ENCODE results near the gene PHACTR3. TPM values are rescaled to one million over a fixed set of nuclear protein-coding genes. Genes with fewer than 3 reads are reported as not detected.

The PHACTR3 gene
- total RNA-seq, 1 donor from 2014 or later, result 1.0 TPM

DNA sequence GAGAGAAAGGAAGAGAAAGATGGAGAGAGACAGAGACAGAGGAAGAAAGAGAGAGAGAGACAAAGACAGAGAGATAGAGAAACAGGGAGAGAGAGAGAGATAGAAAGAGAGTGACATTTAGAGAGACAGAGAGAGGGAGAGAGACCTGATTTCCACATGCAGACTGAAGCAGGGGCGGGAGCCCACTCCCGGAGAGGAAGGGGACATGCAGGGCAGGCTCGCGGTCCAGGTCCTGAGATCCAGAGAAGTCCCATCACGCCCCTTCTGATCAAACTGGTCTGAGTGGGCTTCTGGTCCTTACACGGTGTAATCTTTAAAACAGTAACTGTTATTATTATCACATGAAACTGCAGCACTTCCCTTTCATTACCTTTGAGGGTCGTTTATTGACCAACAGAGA, 62.2 kb downstream of the PHACTR3 start:
- no peaks in the 10 kb centered on the region for H3K36me3 ChIP-seq (ENCODE audit: control insufficient read depth in 3 of 3, insufficient read depth in 3 of 3, low read length in 3 of 3)
- H3K9me3 ChIP-seq (ENCODE audit: control insufficient read depth in 3 of 3, low read length in 3 of 3), result no peaks in the 10 kb centered on the region
- no peak overlapping the region for H3K27ac ChIP-seq (ENCODE audit: low read depth, low read length)
- H3K4me1 ChIP-seq (ENCODE audit: control insufficient read depth in 3 of 3, insufficient read depth in 3 of 3, low read length in 3 of 3), result no peaks in the 10 kb centered on the region
- no peak overlapping the region for H3K4me3 ChIP-seq (ENCODE audit: low read length in 3 of 3)
- no peak overlapping the region for H3K9ac ChIP-seq (ENCODE audit: low read depth in 1 of 3, low read length in 3 of 3)
- peaks cover 20 to 43% (median 22%) of the 10 kb centered on the region in 3 donors for H3K27me3 ChIP-seq (ENCODE audit: control insufficient read depth in 3 of 3, insufficient read depth in 3 of 3, low read length in 3 of 3)

DNA sequence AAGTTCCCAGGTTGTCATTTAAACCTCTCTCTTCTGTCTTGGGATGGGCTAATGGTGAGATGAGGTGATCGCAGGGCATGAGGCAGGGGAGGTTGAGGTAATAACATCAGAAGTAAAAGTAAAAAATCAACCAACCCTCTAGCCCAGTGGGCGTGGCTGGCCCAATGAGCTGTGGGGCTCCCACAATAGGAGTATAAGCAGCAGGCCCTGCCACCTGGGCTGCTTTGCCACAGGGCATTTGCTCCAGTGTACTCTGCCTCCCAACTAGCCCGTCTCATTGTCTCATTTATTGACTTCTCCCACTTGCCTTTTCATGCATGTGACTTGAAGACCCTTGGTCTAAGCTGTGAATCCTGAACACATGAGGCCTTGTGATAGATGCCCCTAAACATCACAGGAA, 62.8 kb downstream of the PHACTR3 start:
- Histone ChIP-seq H3K36me3 (ENCODE audit: control insufficient read depth in 3 of 3, insufficient read depth in 3 of 3, low read length in 3 of 3) (no peaks in the 10 kb centered on the region), H3K9ac (ENCODE audit: low read depth in 1 of 3, low read length in 3 of 3) (no peak overlapping the region), H3K4me1 (ENCODE audit: control insufficient read depth in 3 of 3, insufficient read depth in 3 of 3, low read length in 3 of 3) (no peaks in the 10 kb centered on the region), H3K9me3 (ENCODE audit: control insufficient read depth in 3 of 3, low read length in 3 of 3) (no peaks in the 10 kb centered on the region), H3K27me3 (ENCODE audit: control insufficient read depth in 3 of 3, insufficient read depth in 3 of 3, low read length in 3 of 3) (peaks cover 17 to 40% (median 18%) of the 10 kb centered on the region in 3 donors), H3K4me3 (ENCODE audit: low read length in 3 of 3) (no peak overlapping the region), H3K27ac (ENCODE audit: low read depth, low read length) (no peak overlapping the region)

GRCh38 chr20:59667981-59668515, 63.7 kb downstream of the PHACTR3 start:
- H3K27ac ChIP-seq (ENCODE audit: low read depth, low read length), result no peak overlapping the region
- H3K36me3 ChIP-seq (ENCODE audit: control insufficient read depth in 3 of 3, insufficient read depth in 3 of 3, low read length in 3 of 3), result no peaks in the 10 kb centered on the region
- H3K9ac ChIP-seq (ENCODE audit: low read depth in 1 of 3, low read length in 3 of 3), result no peak overlapping the region
- H3K9me3 ChIP-seq (ENCODE audit: control insufficient read depth in 3 of 3, low read length in 3 of 3), result no peaks in the 10 kb centered on the region
- no peaks in the 10 kb centered on the region for H3K4me1 ChIP-seq (ENCODE audit: control insufficient read depth in 3 of 3, insufficient read depth in 3 of 3, low read length in 3 of 3)
- no peak overlapping the region for H3K4me3 ChIP-seq (ENCODE audit: low read length in 3 of 3)
- H3K27me3 ChIP-seq (ENCODE audit: control insufficient read depth in 3 of 3, insufficient read depth in 3 of 3, low read length in 3 of 3), result peaks cover 16 to 34% (median 22%) of the 10 kb centered on the region in 3 donors

GRCh38 chr20:59668926-59669850, 64.8 kb downstream of the PHACTR3 start:
- Histone ChIP-seq H3K27me3 (ENCODE audit: control insufficient read depth in 3 of 3, insufficient read depth in 3 of 3, low read length in 3 of 3) (peaks cover 12 to 32% (median 27%) of the 10 kb centered on the region in 3 donors), H3K4me3 (ENCODE audit: low read length in 3 of 3) (no peak overlapping the region), H3K4me1 (ENCODE audit: control insufficient read depth in 3 of 3, insufficient read depth in 3 of 3, low read length in 3 of 3) (no peaks in the 10 kb centered on the region), H3K9ac (ENCODE audit: low read depth in 1 of 3, low read length in 3 of 3) (no peak overlapping the region), H3K36me3 (ENCODE audit: control insufficient read depth in 3 of 3, insufficient read depth in 3 of 3, low read length in 3 of 3) (no peaks in the 10 kb centered on the region), H3K9me3 (ENCODE audit: control insufficient read depth in 3 of 3, low read length in 3 of 3) (no peaks in the 10 kb centered on the region), H3K27ac (ENCODE audit: low read depth, low read length) (no peak overlapping the region)

DNA sequence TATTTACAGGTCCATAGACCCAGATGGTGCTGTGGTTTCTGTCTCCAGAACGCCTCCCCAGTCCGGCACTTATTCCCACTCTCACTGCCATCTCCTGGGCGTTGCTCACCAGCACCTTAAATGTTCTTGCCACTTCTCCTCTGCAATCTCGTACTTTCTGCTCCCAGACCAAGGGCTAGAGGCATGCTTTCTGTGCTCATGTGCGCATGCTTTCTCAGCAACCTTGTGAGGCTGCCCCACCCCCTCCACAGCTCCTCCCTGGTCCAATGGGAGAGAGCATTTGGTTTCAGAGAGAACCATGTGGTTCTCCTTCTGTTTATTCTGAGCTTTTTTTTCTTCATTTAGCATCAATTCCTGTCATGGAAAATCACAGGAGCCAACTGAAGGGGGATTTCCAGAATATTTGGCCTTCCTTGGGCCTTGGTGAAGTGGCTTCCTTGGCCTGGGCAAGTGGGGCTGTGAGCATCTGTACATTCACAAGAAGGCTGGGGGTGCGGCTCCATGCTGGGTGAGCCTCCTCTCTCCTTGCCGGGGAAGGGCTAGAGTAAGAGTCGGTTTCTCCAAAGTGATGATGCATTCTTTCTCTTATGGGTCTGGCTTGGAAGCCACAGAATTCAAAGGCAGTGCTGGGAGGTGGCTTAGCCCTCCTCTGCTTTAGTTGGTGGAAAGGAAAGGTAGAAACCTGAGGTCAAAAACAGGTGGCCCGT, 66.6 kb downstream of the PHACTR3 start:
- H3K4me1 ChIP-seq (ENCODE audit: control insufficient read depth in 3 of 3, insufficient read depth in 3 of 3, low read length in 3 of 3), result no peaks in the 10 kb centered on the region
- no peak overlapping the region for H3K4me3 ChIP-seq (ENCODE audit: low read length in 3 of 3)
- H3K36me3 ChIP-seq (ENCODE audit: control insufficient read depth in 3 of 3, insufficient read depth in 3 of 3, low read length in 3 of 3), result no peaks in the 10 kb centered on the region
- H3K9ac ChIP-seq (ENCODE audit: low read depth in 1 of 3, low read length in 3 of 3), result no peak overlapping the region
- no peaks in the 10 kb centered on the region for H3K9me3 ChIP-seq (ENCODE audit: control insufficient read depth in 3 of 3, low read length in 3 of 3)
- no peak overlapping the region for H3K27ac ChIP-seq (ENCODE audit: low read depth, low read length)
- peaks cover 12 to 29% (median 23%) of the 10 kb centered on the region in 3 donors for H3K27me3 ChIP-seq (ENCODE audit: control insufficient read depth in 3 of 3, insufficient read depth in 3 of 3, low read length in 3 of 3)

- Histone ChIP-seq H3K36me3 (ENCODE audit: control insufficient read depth in 3 of 3, insufficient read depth in 3 of 3, low read length in 3 of 3) (no peaks in the 10 kb centered on the region), H3K4me1 (ENCODE audit: control insufficient read depth in 3 of 3, insufficient read depth in 3 of 3, low read length in 3 of 3) (no peaks in the 10 kb centered on the region), H3K27ac (ENCODE audit: low read depth, low read length) (no peak overlapping the region), H3K27me3 (ENCODE audit: control insufficient read depth in 3 of 3, insufficient read depth in 3 of 3, low read length in 3 of 3) (peaks cover 19 to 31% (median 27%) of the 10 kb centered on the region in 3 donors), H3K9ac (ENCODE audit: low read depth in 1 of 3, low read length in 3 of 3) (no peak overlapping the region), H3K4me3 (ENCODE audit: low read length in 3 of 3) (no peak overlapping the region), H3K9me3 (ENCODE audit: control insufficient read depth in 3 of 3, low read length in 3 of 3) (no peaks in the 10 kb centered on the region)
Measured at GRCh38 chr20:59671661-59672471, 67.5 kb downstream of the PHACTR3 start.

DNA sequence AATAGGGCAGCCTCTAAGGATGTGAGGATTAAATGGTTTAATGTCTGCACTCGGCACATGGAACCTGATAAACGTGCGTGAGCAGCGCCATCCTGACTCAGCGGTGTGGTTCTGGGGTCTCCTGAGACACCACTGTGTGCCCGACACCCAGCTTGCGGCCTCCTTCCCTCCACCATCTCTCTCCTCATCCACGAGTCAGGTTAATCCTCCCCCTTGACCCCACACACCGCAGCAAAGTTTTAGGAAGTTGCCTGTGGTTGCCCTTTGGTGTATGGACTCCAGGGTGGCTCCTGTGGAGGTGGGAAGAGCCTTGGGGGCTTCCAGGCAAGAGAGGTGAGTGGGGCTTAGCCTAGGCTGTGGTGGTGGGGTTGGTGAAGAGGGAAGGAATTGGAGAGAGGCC, 68.2 kb downstream of the PHACTR3 start:
- Histone ChIP-seq H3K9me3 (ENCODE audit: control insufficient read depth in 3 of 3, low read length in 3 of 3) (peaks cover 0 to 3% (median 0%) of the 10 kb centered on the region in 3 donors), H3K27me3 (ENCODE audit: control insufficient read depth in 3 of 3, insufficient read depth in 3 of 3, low read length in 3 of 3) (peaks cover 23 to 32% (median 27%) of the 10 kb centered on the region in 3 donors), H3K4me1 (ENCODE audit: control insufficient read depth in 3 of 3, insufficient read depth in 3 of 3, low read length in 3 of 3) (no peaks in the 10 kb centered on the region), H3K9ac (ENCODE audit: low read depth in 1 of 3, low read length in 3 of 3) (no peak overlapping the region), H3K4me3 (ENCODE audit: low read length in 3 of 3) (no peak overlapping the region), H3K27ac (ENCODE audit: low read depth, low read length) (no peak overlapping the region), H3K36me3 (ENCODE audit: control insufficient read depth in 3 of 3, insufficient read depth in 3 of 3, low read length in 3 of 3) (no peaks in the 10 kb centered on the region)

DNA sequence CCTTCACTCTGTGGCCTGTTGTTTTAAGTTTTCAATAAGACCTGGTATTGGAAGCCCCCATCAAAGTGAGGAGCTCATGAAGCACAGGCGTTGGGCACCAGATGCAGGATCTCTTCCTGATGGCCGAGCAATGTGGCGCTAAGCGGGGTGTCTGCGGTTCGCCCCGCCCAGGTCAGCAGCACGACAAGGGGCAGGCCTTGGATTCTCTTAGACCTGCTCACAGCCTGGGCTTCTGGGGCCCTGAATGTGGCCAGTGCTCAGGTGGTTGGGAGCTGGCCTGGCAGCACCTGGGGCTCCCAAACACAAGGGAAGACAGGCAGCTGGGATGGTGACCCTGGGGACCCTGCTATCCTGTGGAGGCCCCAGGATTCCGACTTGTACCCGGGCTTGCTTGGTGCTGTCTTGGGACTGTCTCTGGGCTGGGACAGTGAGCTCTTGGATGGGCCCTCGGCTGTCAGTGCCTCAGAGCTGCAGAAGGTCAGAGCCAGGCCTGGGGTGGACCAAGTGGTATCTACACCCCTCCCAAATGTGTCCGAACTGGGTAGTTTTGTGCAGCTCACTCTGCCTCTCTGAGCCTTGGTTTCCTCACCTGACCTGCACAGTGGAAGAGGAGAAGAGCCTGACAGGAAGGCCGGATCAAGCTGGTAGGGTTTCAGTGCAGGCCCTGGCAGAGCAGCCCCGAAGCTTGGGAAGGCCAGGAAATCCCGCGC, 69.1 kb downstream of the PHACTR3 start:
- Histone ChIP-seq H3K9ac (ENCODE audit: low read depth in 1 of 3, low read length in 3 of 3) (no peak overlapping the region), H3K36me3 (ENCODE audit: control insufficient read depth in 3 of 3, insufficient read depth in 3 of 3, low read length in 3 of 3) (no peaks in the 10 kb centered on the region), H3K27ac (ENCODE audit: low read depth, low read length) (no peak overlapping the region), H3K9me3 (ENCODE audit: control insufficient read depth in 3 of 3, low read length in 3 of 3) (peaks cover 0 to 3% (median 0%) of the 10 kb centered on the region in 3 donors), H3K4me1 (ENCODE audit: control insufficient read depth in 3 of 3, insufficient read depth in 3 of 3, low read length in 3 of 3) (no peaks in the 10 kb centered on the region), H3K4me3 (ENCODE audit: low read length in 3 of 3) (no peak overlapping the region), H3K27me3 (ENCODE audit: control insufficient read depth in 3 of 3, insufficient read depth in 3 of 3, low read length in 3 of 3) (peaks cover 28 to 33% (median 30%) of the 10 kb centered on the region in 3 donors)

- H3K4me1 ChIP-seq (ENCODE audit: control insufficient read depth in 3 of 3, insufficient read depth in 3 of 3, low read length in 3 of 3), result no peaks in the 10 kb centered on the region
- H3K9ac ChIP-seq (ENCODE audit: low read depth in 1 of 3, low read length in 3 of 3), result no peak overlapping the region
- no peak overlapping the region for H3K4me3 ChIP-seq (ENCODE audit: low read length in 3 of 3)
- peaks cover 30 to 37% (median 34%) of the 10 kb centered on the region in 3 donors for H3K27me3 ChIP-seq (ENCODE audit: control insufficient read depth in 3 of 3, insufficient read depth in 3 of 3, low read length in 3 of 3)
- no peak overlapping the region for H3K27ac ChIP-seq (ENCODE audit: low read depth, low read length)
- H3K36me3 ChIP-seq (ENCODE audit: control insufficient read depth in 3 of 3, insufficient read depth in 3 of 3, low read length in 3 of 3), result no peaks in the 10 kb centered on the region
- peaks cover 0 to 3% (median 0%) of the 10 kb centered on the region in 3 donors for H3K9me3 ChIP-seq (ENCODE audit: control insufficient read depth in 3 of 3, low read length in 3 of 3)
Measured at GRCh38 chr20:59673998-59674445, 69.7 kb downstream of the PHACTR3 start.
